Keratinocyte (primary cell): ENCODE results near the gene SIN3A. TPM values are rescaled to one million over a fixed set of nuclear protein-coding genes. Genes with fewer than 3 reads are reported as not detected.

Experiments
- DNase-seq: peaks from one replicate; pipeline ENCODE4 v3.0.0-alpha.2; 2011; ENCODE audit warnings: low read depth, missing footprints, low spot score
- FAIRE-seq: peaks from 2 replicates; lab custom pipeline; 2011; peaks lifted over from hg19 to GRCh38; lab: Jason Lieb, UNC
- H2AFZ ChIP-seq: 2 replicates; pipeline ENCODE4 v1.6.0; 2012; ENCODE audit warnings: low read length, control low read depth, inconsistent platforms; ENCODE audit not compliant: control insufficient read depth
- H3K27ac ChIP-seq: 2 replicates; pipeline ENCODE4 v1.5.1; 2011; ENCODE audit warnings: low read length; ENCODE audit not compliant: control insufficient read depth, insufficient read depth
- H3K27me3 ChIP-seq: 3 replicates; pipeline ENCODE4 v1.6.0; 2011; ENCODE audit warnings: low read length; ENCODE audit not compliant: control insufficient read depth, insufficient read depth; ENCODE audit errors: extremely low read depth
- H3K36me3 ChIP-seq, 2 experiments: 2 replicates in 1 of 2; 3 replicates in 1 of 2; pipeline ENCODE4 v1.5.1; 2011; ENCODE audit warnings: low read length in 2 of 2, mild to moderate bottlenecking in 1 of 2; ENCODE audit not compliant: control insufficient read depth in 2 of 2, insufficient read depth in 2 of 2; ENCODE audit errors: extremely low read depth in 1 of 2
- H3K4me1 ChIP-seq: 3 replicates; pipeline ENCODE4 v1.5.1; 2011; ENCODE audit warnings: low read length; ENCODE audit not compliant: control insufficient read depth, insufficient read depth; ENCODE audit errors: extremely low read depth
- H3K4me2 ChIP-seq: 3 replicates; pipeline ENCODE4 v1.6.0; 2011; ENCODE audit warnings: low read depth, low read length; ENCODE audit not compliant: control insufficient read depth, insufficient read depth; ENCODE audit errors: extremely low read depth
- H3K4me3 ChIP-seq, 3 experiments: fragments of 200-600 bp in 1 of 3; sonication (generic) in 1 of 3; 2 replicates in 2 of 3; 3 replicates in 1 of 3; pipeline ENCODE4 v1.5.1; 2011 to 2016; ENCODE audit warnings: low read length in 3 of 3, mild to moderate bottlenecking in 3 of 3, control low read depth in 2 of 3, inconsistent platforms in 1 of 3, low read depth in 1 of 3, mixed read lengths in 1 of 3, mixed run types in 1 of 3, moderate library complexity in 1 of 3; ENCODE audit not compliant: control insufficient read depth in 2 of 3, insufficient read depth in 2 of 3; ENCODE audit errors: extremely low read depth in 1 of 3
- H3K79me2 ChIP-seq: 2 replicates; pipeline ENCODE4 v1.6.0; 2012; ENCODE audit warnings: low read length; ENCODE audit not compliant: control insufficient read depth, insufficient read depth
- H3K9ac ChIP-seq: 3 replicates; pipeline ENCODE4 v1.6.0; 2011; ENCODE audit warnings: low read length; ENCODE audit not compliant: control insufficient read depth, insufficient read depth; ENCODE audit errors: extremely low read depth
- H3K9me1 ChIP-seq: 3 replicates; pipeline ENCODE4 v1.6.0; 2011; ENCODE audit warnings: low read length; ENCODE audit not compliant: control insufficient read depth, insufficient read depth; ENCODE audit errors: extremely low read depth
- H3K9me3 ChIP-seq: 2 replicates; pipeline ENCODE4 v1.5.1; 2012; ENCODE audit warnings: low read depth, low read length; ENCODE audit not compliant: control insufficient read depth
- H4K20me1 ChIP-seq: 3 replicates; pipeline ENCODE4 v1.6.0; 2011; ENCODE audit warnings: low read length; ENCODE audit not compliant: control insufficient read depth, insufficient read depth; ENCODE audit errors: extremely low read depth
- EZH2 ChIP-seq: IDR thresholded peaks from one replicate; pipeline ENCODE4 v1.6.1; 2012; ENCODE audit warnings: inconsistent platforms, mild to moderate bottlenecking, low read length, moderate library complexity
- dilution Hi-C: fragments of 300-500 bp; cut with MboI; formaldehyde crosslinking; loops from one replicate; pipeline ENCODE4 v1.7.0; 2020; ENCODE audit warnings: low sequenced_read_pairs; ENCODE audit not compliant: extremely low pct_ligation_motif_present
- polyA plus RNA-seq, 5 experiments: library from polyadenylated mRNA; depleted of rRNA in 3 of 5; stranded (reverse) in 3 of 5; stranded (forward) in 1 of 5; unstranded in 1 of 5; fragments of >200 nt; gene quantifications; 1 replicate in 1 of 5; 2 replicates in 3 of 5; 3 replicates in 1 of 5; pipeline versions ENCODE4 v1.2.1 to v1.2.3, GENCODE V29; 2011 to 2012; ENCODE audit warnings: missing spikeins in 2 of 5, low read depth in 1 of 5, low replicate concordance in 1 of 5
- TF ChIP-seq, protein P1 (sequence below), 3 experiments: IDR thresholded peaks in 1 of 3; conservative IDR thresholded peaks in 1 of 3; optimal IDR thresholded peaks in 1 of 3; 2 replicates in 2 of 3; 3 replicates in 1 of 3; pipeline versions ENCODE3 to v1.5.1; 2011; ENCODE audit warnings: low read length in 3 of 3, mild to moderate bottlenecking in 3 of 3, moderate library complexity in 2 of 3, control low read depth in 1 of 3, inconsistent platforms in 1 of 3; ENCODE audit not compliant: insufficient read depth in 2 of 3; ENCODE audit errors: extremely low read depth in 1 of 3

Gene SIN3A
- polyA plus RNA-seq, 1 donor (not counting 4 experiments of a cell fraction or from before 2014, with no cell fraction given), result 19.4 TPM

DNA sequence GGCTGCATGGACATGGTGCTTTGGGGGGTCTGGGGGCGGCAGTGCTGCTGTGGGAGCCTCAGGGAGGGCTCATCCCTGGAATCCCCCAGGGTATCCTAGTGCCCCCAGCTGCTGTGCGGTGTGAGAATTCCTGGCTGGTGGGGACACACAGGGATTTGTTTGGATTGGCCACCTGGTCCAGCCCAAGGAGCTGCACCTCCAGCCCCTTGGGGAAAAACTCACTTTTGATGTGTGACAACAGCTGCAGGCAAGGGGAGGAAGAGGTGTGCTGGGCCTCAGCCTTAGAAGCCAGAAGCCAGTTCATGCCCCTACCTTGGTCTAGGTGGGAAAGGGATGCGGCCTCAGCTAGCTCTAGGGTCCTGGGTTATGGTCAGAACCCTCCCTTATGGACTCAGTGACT, 124.0 kb downstream of the SIN3A start:
- TF ChIP-seq EZH2, result no peak
- TF ChIP-seq, protein P1, sequence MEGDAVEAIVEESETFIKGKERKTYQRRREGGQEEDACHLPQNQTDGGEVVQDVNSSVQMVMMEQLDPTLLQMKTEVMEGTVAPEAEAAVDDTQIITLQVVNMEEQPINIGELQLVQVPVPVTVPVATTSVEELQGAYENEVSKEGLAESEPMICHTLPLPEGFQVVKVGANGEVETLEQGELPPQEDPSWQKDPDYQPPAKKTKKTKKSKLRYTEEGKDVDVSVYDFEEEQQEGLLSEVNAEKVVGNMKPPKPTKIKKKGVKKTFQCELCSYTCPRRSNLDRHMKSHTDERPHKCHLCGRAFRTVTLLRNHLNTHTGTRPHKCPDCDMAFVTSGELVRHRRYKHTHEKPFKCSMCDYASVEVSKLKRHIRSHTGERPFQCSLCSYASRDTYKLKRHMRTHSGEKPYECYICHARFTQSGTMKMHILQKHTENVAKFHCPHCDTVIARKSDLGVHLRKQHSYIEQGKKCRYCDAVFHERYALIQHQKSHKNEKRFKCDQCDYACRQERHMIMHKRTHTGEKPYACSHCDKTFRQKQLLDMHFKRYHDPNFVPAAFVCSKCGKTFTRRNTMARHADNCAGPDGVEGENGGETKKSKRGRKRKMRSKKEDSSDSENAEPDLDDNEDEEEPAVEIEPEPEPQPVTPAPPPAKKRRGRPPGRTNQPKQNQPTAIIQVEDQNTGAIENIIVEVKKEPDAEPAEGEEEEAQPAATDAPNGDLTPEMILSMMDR (optimal IDR thresholded peaks at IDR 0.05 in 1 of 3, IDR thresholded peaks at IDR 0.05 in 1 of 3, conservative IDR thresholded peaks at IDR 0.05 in 1 of 3; ENCODE audit: extremely low read depth in 1 of 3, insufficient read depth in 2 of 3, low read length in 3 of 3), result no peak
- dilution Hi-C loops, result no loop called here

DNA sequence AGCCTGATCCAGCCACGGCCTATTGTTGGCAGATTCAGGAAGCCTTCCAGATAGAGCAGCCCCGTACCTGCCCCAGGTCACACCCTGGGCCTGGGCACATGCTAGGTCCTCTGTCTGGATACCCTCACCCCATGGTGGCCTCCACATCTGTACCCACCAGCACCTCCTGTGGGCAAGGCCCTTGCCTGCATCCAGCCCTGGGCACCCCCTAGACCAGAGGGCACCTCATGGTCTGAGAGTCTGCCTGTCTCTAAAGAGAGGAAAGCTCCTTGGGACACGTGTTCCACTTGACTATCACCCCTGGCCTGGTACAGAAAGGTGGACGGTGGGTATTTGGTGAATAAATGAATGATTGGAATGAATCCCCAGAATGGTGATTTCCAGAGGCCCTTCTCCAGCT, 124.5 kb downstream of the SIN3A start:
- dilution Hi-C loops, result no loop called here
- no peak for TF ChIP-seq EZH2
- TF ChIP-seq, protein P1 (optimal IDR thresholded peaks at IDR 0.05 in 1 of 3, IDR thresholded peaks at IDR 0.05 in 1 of 3, conservative IDR thresholded peaks at IDR 0.05 in 1 of 3; ENCODE audit: extremely low read depth in 1 of 3, insufficient read depth in 2 of 3, low read length in 3 of 3), result no peak

More for the DNA sequence above, 124.0 kb downstream of the SIN3A start:
- Histone ChIP-seq H3K27ac (no peak overlapping the region), H3K27me3 (no peaks in the 10 kb centered on the region), H3K4me1 (no peaks in the 10 kb centered on the region), H2AFZ (no peak overlapping the region), H4K20me1 (no peaks in the 10 kb centered on the region), H3K4me2 (no peak overlapping the region), H3K9me3 (no peaks in the 10 kb centered on the region), H3K36me3 (no peaks in the 10 kb centered on the region), H3K9me1 (no peaks in the 10 kb centered on the region), H3K4me3 (no peak overlapping the region), H3K79me2 (no peaks in the 10 kb centered on the region), H3K9ac (no peak overlapping the region)
- FAIRE-seq (no peak), DNase-seq (no peak)

More for the DNA sequence above, 124.5 kb downstream of the SIN3A start:
- Histone ChIP-seq H3K27me3 (no peaks in the 10 kb centered on the region), H3K79me2 (no peaks in the 10 kb centered on the region), H3K4me1 (no peaks in the 10 kb centered on the region), H3K9me3 (no peaks in the 10 kb centered on the region), H3K27ac (no peak overlapping the region), H3K4me3 (no peak overlapping the region), H3K4me2 (no peak overlapping the region), H3K9ac (no peak overlapping the region), H4K20me1 (no peaks in the 10 kb centered on the region), H3K9me1 (no peaks in the 10 kb centered on the region), H3K36me3 (no peaks in the 10 kb centered on the region), H2AFZ (no peak overlapping the region)
- FAIRE-seq, result no peak
- no peak for DNase-seq
